DMS153 treated with DMSO at 0.1 percent for 48 hours (cell line): ENCODE results near the gene RFFL.
A peak's percentile ranks its signal among the peaks of the same experiment; 100 is the strongest.

ENCODE experiments used
- DNase-seq: peaks from one replicate; lab custom pipeline; 2025; ENCODE audit not compliant: unreplicated experiment; lab: John Stamatoyannopoulos, UW

RFFL gene

DNA sequence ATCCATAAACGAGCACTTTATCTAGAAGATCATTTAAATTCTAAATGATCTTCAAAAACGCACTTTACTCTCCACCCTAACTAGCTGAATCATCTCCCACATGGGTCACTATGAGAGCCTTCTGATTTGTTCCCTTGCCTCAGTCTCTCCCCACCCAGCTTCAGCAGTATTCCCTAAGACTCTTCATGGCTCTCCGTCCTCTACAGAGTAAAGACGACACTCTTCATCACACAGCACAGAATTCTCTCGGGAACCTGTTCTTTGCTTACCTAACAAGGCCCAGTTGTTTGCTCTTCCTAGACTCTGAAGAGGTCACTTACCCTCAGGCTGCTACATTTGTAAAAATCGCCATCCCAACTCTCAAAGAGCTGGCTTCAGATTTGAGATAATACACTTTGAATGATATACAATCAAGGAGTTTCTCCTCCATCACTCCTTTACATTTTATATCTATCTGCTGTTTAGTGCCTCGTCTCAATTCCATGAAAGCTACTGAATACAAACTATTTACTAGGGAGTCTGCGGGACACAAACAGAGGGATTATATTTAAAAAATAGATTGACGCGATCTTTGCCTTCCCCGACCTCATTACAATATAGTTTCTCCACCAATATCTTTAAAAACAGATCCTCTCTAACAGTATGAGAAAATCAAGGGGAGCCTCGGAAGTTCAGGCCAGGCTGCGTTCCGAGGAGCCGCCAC is 83.7 kb downstream of the RFFL start:
- DNase-seq, result no peak

DNA sequence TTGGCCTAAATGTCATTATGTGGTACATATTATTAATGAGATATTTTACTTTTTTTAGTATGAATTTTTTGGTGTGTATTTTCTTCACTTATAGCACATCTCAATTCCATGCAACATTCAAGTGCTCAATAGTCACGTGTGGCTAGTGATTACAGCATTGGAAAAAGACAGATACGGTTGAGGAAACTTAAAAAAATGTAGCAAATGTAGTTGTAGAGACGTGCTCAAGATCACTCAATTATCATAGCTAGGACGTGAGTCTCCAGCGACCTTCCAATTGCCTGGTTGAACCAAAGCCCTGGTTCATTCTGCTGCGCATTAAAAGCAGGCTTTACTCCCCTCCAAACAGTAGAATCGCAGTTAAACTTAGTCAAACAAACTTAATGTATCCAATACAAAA is 84.4 kb downstream of the RFFL start:
- DNase-seq, result no peak

DNA sequence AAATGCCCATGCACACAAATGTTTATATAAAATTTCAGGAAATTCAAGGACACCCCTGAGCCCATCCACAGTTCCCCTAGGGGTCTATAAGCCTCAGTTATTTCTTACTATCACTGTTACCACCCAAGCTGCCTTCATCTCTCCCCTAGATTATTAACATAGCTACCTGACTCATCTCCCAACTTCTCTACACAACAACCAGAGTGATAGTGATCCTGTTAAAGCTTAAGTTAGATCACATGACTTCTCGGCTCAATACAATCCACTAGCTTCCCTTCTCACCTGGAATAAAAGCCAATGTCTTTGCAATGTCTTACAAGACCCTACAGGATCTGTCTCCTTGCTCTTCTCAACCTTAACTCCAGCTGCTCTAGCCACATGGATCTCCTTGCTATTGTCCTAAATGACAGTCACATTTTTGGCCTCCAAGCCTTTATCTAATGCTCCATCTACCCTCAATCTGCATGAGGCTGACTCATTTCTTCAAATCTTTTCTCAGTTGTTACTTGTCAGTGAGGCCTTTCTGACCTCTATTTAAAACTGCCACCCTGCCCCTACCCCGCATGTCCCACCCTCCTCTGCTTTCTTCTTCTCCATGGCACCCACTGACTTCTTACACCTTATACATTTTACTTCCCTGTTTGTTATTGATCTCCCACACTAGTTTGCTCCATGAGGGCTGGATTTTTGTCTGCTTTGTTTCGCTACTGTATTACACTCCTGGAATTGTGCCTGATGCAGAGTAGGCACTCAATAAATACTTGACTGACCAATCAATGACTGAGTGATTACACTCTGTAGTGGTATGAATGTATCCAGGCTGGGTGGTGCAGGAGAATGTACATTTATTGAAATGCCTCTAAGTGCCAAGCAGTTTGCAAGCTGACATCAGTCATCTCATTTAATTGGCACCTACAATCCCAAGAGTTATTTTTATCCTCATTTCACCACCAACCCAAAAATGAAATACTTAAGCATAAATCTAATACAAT is 88.4 kb downstream of the RFFL start:
- DNase-seq, result no peak

DNA sequence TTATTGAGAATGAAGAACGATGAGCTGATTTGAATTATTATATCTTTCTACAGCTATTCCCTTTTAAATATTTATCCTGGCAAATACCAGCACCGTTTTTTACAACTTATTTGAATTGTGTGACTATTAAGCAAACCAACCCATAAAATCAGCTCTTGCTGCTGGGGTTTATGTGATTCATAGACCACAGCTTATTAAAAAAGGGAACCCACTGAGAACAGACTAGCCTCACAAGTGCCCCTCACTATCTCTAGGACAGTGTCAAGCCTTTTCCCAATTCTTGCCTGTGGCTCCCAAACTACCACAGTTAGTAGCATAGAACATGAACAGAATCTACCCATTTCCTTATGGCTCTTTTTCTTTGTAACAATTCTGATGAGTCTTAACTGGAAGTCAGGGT is 89.3 kb downstream of the RFFL start:
- no peak for DNase-seq

DNA sequence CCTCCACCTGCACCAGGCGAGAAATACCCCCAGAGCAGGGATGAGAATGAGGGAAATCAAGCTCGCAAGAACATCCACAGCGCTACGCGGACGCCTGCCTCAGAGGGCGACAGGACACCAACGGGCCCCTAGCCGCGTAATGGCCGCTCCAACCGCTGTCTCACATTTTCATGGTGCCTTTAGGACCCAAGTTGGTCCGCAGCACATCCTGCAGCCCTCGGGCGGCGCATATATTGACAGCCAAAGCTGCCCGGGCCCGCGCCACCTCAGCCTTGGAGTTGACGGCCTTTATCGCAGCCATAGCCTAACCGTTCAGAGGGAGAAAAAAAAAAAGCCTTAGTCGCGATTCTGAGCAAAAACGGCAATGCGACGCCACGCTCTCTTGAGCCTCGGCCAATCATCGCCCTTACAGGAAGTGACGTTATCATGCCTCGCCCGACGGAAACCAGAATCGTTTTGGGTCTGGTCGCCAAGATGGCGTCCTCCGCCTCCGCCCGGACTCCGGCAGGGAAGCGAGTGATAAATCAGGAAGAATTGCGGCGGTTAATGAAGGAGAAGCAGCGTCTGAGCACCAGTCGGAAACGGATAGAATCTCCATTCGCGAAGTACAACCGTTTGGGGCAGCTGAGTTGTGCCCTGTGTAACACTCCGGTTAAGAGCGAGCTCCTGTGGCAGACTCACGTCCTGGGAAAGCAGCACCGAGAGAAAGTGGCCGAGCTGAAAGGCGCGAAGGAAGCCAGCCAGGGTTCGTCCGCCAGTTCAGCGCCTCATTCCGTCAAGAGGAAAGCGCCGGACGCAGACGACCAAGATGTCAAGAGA is 102.2 kb downstream of the RFFL start, which contains the start of the genes CCT6B and ZNF830:
TSS of gene CCT6B (minus strand) at position 368 of the 819 bp plus-strand sequence. CDS start at position 301, 67 bp downstream.
TSS of gene ZNF830 (plus strand) at position 448 of the 819 bp plus-strand sequence. CDS start at position 475, 27 bp downstream.
- DNase-seq, result peak; percentile 74

DNA sequence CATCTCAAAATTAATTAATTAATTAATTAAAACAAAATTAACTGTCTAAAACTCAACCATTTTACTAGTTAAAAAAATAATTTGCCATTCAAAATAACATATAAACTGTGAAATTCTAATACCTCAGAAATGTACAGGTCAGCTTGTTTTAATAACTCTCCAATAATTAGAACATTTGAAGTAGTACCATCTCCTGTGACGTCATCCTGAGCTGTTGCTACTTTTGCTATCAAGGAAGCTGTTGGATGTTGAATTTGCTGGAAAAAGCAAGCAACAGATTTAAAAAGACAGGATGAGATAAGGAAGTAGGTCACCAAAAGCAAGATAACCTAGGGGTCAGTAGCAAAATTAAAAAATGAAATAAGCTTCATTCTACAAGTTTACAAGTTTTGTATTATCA is 105.1 kb downstream of the RFFL start:
- no peak for DNase-seq
